ENCODE results near the gene EIF3F. TPM values are rescaled to one million over a fixed set of nuclear protein-coding genes. Genes with fewer than 3 reads are reported as not detected.

EIF3F gene
- total RNA-seq, 2 experiments from 2014 or later = 303 to 309 TPM

DNA sequence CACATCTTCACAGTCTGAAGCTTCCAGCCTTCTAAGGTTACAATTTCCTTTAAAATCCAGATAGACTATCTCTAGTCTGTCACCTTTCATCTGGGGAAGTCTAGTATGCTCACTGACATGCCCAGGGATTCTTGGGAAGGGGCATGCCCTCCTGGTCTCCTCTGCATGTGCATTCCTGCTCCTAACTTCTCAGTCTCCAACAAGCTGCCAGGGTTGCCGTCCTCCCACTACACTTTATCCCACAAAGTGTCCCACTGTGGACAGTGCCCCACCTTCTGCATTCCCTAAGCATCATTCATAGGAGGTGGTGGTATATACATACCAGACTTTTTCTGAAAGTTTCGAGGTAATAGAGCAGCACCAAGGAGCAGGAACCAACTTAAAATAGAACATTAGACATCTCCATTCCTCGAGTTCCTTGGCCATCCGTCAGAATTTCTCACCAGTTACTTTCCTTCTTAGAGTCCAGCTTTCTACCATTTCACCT is 28.7 kb downstream of the EIF3F start:
- Mint-ChIP-seq H3K4me1 (ENCODE audit: low read depth) (peaks cover 11% of the 10 kb centered on the region), H3K36me3 (ENCODE audit: low read depth) (no peaks in the 10 kb centered on the region), H3K9me3 (no peaks in the 10 kb centered on the region), H3K27ac (no peak overlapping the region), H3K27me3 (peaks cover 32% of the 10 kb centered on the region), H3K4me3 (no peak overlapping the region)
- DNase-seq (no peak), ATAC-seq (no peak)
- TF ChIP-seq, protein P1, sequence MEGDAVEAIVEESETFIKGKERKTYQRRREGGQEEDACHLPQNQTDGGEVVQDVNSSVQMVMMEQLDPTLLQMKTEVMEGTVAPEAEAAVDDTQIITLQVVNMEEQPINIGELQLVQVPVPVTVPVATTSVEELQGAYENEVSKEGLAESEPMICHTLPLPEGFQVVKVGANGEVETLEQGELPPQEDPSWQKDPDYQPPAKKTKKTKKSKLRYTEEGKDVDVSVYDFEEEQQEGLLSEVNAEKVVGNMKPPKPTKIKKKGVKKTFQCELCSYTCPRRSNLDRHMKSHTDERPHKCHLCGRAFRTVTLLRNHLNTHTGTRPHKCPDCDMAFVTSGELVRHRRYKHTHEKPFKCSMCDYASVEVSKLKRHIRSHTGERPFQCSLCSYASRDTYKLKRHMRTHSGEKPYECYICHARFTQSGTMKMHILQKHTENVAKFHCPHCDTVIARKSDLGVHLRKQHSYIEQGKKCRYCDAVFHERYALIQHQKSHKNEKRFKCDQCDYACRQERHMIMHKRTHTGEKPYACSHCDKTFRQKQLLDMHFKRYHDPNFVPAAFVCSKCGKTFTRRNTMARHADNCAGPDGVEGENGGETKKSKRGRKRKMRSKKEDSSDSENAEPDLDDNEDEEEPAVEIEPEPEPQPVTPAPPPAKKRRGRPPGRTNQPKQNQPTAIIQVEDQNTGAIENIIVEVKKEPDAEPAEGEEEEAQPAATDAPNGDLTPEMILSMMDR (IDR thresholded peaks at IDR 0.05) = no peak
- intact Hi-C loops (cut with micrococcal nuclease) = no loop called here
- POLR2A ChIA-PET = no interaction called here
- CTCF ChIA-PET = interaction anchor here (1.1 to 5.5 kb wide), 5 partner anchors 9 to 123 kb away, joined by 3 to 35 read pairs (median 15); no protein-coding TSS in a partner anchor

DNA sequence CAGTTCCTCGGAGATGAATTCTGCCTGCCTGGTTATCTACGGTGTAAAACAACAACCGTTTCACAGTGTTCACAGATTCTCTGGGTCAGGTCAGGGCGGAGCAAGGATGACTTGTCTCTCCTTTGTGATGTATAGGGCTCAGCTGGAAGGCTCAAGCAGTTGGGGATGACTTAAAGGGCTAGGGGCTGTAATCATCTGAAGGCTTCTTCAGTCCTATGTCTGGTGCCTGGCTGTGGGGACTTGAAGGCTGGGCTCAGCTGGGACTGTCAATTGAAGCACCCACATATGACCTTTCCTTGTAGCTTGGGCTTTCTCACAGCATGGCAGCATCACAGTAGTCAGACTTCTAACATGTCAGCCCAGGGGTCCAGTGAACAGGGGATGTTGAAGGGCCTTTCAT is 29.3 kb downstream of the EIF3F start:
- Mint-ChIP-seq H3K36me3 (ENCODE audit: low read depth) (no peaks in the 10 kb centered on the region), H3K4me1 (ENCODE audit: low read depth) (peaks cover 11% of the 10 kb centered on the region), H3K9me3 (no peaks in the 10 kb centered on the region), H3K4me3 (no peak overlapping the region), H3K27ac (no peak overlapping the region), H3K27me3 (peaks cover 31% of the 10 kb centered on the region)
- ATAC-seq (no peak), DNase-seq (no peak)
- CTCF ChIA-PET = interaction anchor here (0.8 to 5.5 kb wide), 6 partner anchors 10 to 123 kb away, joined by 3 to 35 read pairs (median 10); no protein-coding TSS in a partner anchor
- TF ChIP-seq, protein P1 (IDR thresholded peaks at IDR 0.05) = no peak
- intact Hi-C loops (cut with micrococcal nuclease) = no loop called here
- POLR2A ChIA-PET = interaction anchor here (1.7 kb wide), 1 partner anchor 83 kb away, joined by 3 read pairs; no protein-coding TSS in a partner anchor

DNA sequence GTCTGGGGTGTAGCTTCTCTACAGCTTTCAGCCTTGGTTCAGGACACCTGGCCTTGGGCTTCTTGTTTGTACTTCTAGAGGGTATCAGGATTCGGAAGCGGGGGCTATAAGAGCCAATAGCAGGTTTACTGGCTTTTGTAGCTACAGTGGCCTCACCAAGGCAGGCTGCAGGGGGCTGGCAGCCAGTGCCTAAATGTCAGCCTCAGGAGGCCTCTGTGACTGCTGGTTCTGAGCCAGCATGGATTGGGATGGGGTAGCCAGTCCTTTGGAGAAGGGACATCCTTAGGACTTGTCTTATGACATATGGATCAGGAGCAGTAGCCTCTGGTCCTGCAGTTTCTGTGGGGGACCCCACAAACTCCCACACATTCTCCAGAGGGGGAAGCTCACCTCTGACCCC is 29.9 kb downstream of the EIF3F start:
- no peak overlapping the region for H3K4me3 Mint-ChIP-seq
- POLR2A ChIA-PET = interaction anchor here (1.2 to 1.7 kb wide), 2 partner anchors 14 to 82 kb away, joined by 3 read pairs; no protein-coding TSS in a partner anchor
- H3K36me3 Mint-ChIP-seq (ENCODE audit: low read depth) = no peaks in the 10 kb centered on the region
- ATAC-seq (no peak), DNase-seq (no peak)
- peaks cover 11% of the 10 kb centered on the region for H3K4me1 Mint-ChIP-seq (ENCODE audit: low read depth)
- H3K27me3 Mint-ChIP-seq = peaks cover 31% of the 10 kb centered on the region
- no peak overlapping the region for H3K27ac Mint-ChIP-seq
- H3K9me3 Mint-ChIP-seq = no peaks in the 10 kb centered on the region
- CTCF ChIA-PET = interaction anchor here (0.8 to 5.5 kb wide), 5 partner anchors 11 to 124 kb away, joined by 3 to 35 read pairs (median 15); no protein-coding TSS in a partner anchor
- TF ChIP-seq, protein P1 (IDR thresholded peaks at IDR 0.05) = no peak
- intact Hi-C loops (cut with micrococcal nuclease) = no loop called here

DNA sequence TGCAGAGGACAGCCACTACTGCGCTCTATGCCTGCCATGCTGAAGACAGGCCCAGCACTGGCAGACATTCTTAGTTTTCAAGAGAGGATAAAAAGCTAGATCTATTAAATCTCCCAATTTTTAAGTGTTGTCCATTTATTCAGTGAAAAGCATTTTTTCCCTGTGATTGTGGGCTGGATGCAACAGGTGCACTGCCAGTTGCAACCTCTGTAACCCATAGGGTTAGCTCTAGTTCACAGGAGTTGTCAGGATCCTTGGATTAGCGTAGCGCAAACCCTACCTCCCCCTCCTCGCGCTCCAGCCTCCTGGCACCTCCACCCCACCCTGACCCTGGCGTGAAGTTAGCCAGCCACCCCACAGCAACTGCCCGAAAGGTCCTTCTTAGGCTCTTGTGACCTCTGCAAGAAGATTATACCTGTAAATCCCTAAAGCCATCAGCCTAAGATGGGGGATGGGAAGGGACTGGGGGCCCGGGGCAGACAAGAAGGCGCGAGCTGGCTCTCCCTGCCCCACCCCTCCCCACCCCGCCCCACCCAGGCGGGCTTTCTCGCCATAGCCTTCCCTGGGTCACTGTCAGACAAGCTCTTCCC is 30.9 kb downstream of the EIF3F start:
- Mint-ChIP-seq H3K4me1 (ENCODE audit: low read depth) (peaks cover 11% of the 10 kb centered on the region), H3K36me3 (ENCODE audit: low read depth) (no peaks in the 10 kb centered on the region), H3K9me3 (no peaks in the 10 kb centered on the region), H3K27me3 (peaks cover 32% of the 10 kb centered on the region), H3K4me3 (peak overlapping the region; percentile 61), H3K27ac (no peak overlapping the region)
- POLR2A ChIA-PET = interaction anchor here (1.2 to 1.7 kb wide), 2 partner anchors 15 to 81 kb away, joined by 3 read pairs; no protein-coding TSS in a partner anchor
- DNase-seq (no peak), ATAC-seq (no peak)
- CTCF ChIA-PET = interaction anchor here (3.2 to 5.5 kb wide), 3 partner anchors 12 to 81 kb away, joined by 15 to 35 read pairs (median 25); no protein-coding TSS in a partner anchor
- TF ChIP-seq, protein P1 (IDR thresholded peaks at IDR 0.05) = no peak
- intact Hi-C loops (cut with micrococcal nuclease) = no loop called here
